DOHH2 (cell line): ENCODE measurements around the gene XPOT.

Experiments used
- H3F3A ChIP-seq: fragments of 200-600 bp; sonication (generic), shearing (Covaris generic); 2 replicates; pipeline ENCODE4 v1.6.0; 2016; ENCODE audit warnings: antibody characterized with exemption, mild to moderate bottlenecking; ENCODE audit not compliant: control insufficient read depth, insufficient read depth
- H3K27ac ChIP-seq: fragments of 200-600 bp; sonication (generic); 2 replicates; pipeline ENCODE4 v1.5.1; 2014; ENCODE audit warnings: low read depth, mild to moderate bottlenecking, low read length, moderate library complexity
- H3K27me3 ChIP-seq: fragments of 200-600 bp; sonication (generic); 2 replicates; pipeline ENCODE4 v1.6.1; 2014; ENCODE audit warnings: mild to moderate bottlenecking, low read length, mixed read lengths; ENCODE audit not compliant: control insufficient read depth
- H3K36me3 ChIP-seq: fragments of 200-600 bp; sonication (generic); 2 replicates; pipeline ENCODE4 v1.6.1; 2014; ENCODE audit warnings: mild to moderate bottlenecking, low read length, moderate library complexity, mixed read lengths; ENCODE audit not compliant: control insufficient read depth
- H3K4me1 ChIP-seq: fragments of 200-600 bp; sonication (generic); 2 replicates; pipeline ENCODE4 v1.6.1; 2014; ENCODE audit warnings: mild to moderate bottlenecking, low read length, mixed read lengths; ENCODE audit not compliant: control insufficient read depth
- H3K4me2 ChIP-seq: fragments of 200-600 bp; sonication (generic); 2 replicates; pipeline ENCODE4 v1.6.0; 2014; ENCODE audit warnings: mild to moderate bottlenecking, low read length, moderate library complexity
- H3K4me3 ChIP-seq: fragments of 200-600 bp; sonication (generic); 2 replicates; pipeline ENCODE4 v1.5.1; 2014; ENCODE audit warnings: mild to moderate bottlenecking, low read length, mixed read lengths
- H3K79me2 ChIP-seq: fragments of 200-600 bp; sonication (generic); 2 replicates; pipeline ENCODE4 v1.6.1; 2014; ENCODE audit warnings: mild to moderate bottlenecking, low read length, mixed read lengths; ENCODE audit not compliant: control insufficient read depth
- H3K9me2 ChIP-seq: fragments of 200-600 bp; sonication (generic); replicated peaks from 2 replicates; pipeline ENCODE4 v1.6.1; 2014; ENCODE audit warnings: mild to moderate bottlenecking, low read length, mixed read lengths; ENCODE audit not compliant: control insufficient read depth
- H3K9me3 ChIP-seq: fragments of 200-600 bp; sonication (generic); 2 replicates; pipeline ENCODE4 v1.6.1; 2014; ENCODE audit warnings: antibody characterized with exemption, low read length, mixed read lengths; ENCODE audit not compliant: control insufficient read depth, insufficient read depth
- H4K20me1 ChIP-seq: fragments of 200-600 bp; sonication (generic); 2 replicates; pipeline ENCODE4 v1.6.0; 2014; ENCODE audit warnings: low read depth, mild to moderate bottlenecking, antibody characterized with exemption, low read length, moderate library complexity; ENCODE audit not compliant: control insufficient read depth, insufficient read depth
- CTCF ChIP-seq: fragments of 200-600 bp; sonication (generic); IDR thresholded peaks from one replicate; pipeline ENCODE4 v1.5.1; 2014; ENCODE audit warnings: antibody characterized with exemption, mild to moderate bottlenecking, low read depth, low read length; ENCODE audit not compliant: poor library complexity, severe bottlenecking
- EZH2phosphoT487 ChIP-seq: fragments of 200-600 bp; sonication (generic); IDR thresholded peaks from 2 replicates; pipeline ENCODE4 v1.6.1; 2017; ENCODE audit warnings: borderline replicate concordance, mild to moderate bottlenecking, antibody characterized with exemption, low read length, moderate library complexity, mixed read lengths

Gene XPOT

GRCh38 chr12:64497903-64498302, 93.7 kb downstream of the XPOT start:
- Histone ChIP-seq H3K9me2 (no peaks in the 10 kb centered on the region), H3K9me3 (no peaks in the 10 kb centered on the region), H3K27ac (no peak overlapping the region), H3F3A (peaks cover 9% of the 10 kb centered on the region; the same call in 1 of the 2 replicates), H3K79me2 (no peaks in the 10 kb centered on the region), H3K4me1 (no peaks in the 10 kb centered on the region), H3K27me3 (no peaks in the 10 kb centered on the region), H3K4me2 (no peak overlapping the region), H3K4me3 (no peak overlapping the region), H3K36me3 (peaks cover 68% of the 10 kb centered on the region), H4K20me1 (no peaks in the 10 kb centered on the region)
- TF ChIP-seq CTCF, result no peak
- TF ChIP-seq EZH2phosphoT487, result no peak

GRCh38 chr12:64500394-64500793, 96.2 kb downstream of the XPOT start:
- Histone ChIP-seq H3K4me1 (no peaks in the 10 kb centered on the region), H3K27me3 (no peaks in the 10 kb centered on the region), H3K9me3 (no peaks in the 10 kb centered on the region), H3K4me3 (no peak overlapping the region), H3K36me3 (peaks cover 46% of the 10 kb centered on the region), H3K79me2 (no peaks in the 10 kb centered on the region), H4K20me1 (no peaks in the 10 kb centered on the region), H3K9me2 (no peaks in the 10 kb centered on the region), H3F3A (peaks cover 9% of the 10 kb centered on the region; the same call in 1 of the 2 replicates), H3K27ac (no peak overlapping the region), H3K4me2 (no peak overlapping the region)
- TF ChIP-seq EZH2phosphoT487 (no peak), CTCF (no peak)
